Fibroblast of skin of back (primary cell): Measurements from ENCODE around the gene NUP54.

Experiments used
- DNase-seq: peaks from one replicate; pipeline ENCODE4 v3.0.0-alpha.2; 2013

NUP54 gene

DNA sequence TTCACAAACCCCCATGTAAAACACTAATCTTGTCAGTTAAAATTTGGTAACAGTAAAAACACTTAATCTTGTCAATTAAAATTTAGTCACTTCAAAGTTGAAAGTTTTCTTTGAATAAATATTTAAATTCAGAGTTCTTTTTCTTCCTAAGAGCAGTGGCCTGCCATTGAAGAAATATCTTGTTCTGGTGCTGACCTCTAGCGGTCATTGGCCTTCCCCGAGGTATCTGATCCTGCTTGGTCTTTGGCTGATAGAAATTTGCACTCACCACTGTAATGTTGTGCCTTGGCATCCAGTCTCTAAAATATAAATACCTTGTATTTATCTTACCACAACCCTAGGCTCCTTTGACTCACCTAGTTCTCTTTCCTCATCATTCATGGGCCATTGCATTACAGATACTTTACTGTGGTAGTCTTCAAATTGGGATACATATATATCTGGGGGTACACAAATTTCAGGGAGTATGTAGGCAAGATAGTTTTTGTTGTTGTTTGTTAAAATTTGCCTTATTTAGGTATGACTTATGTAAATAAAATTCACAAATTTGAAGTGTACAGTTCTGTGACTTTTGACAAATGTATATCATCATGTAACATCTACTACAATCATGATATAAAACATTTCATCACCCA is 80.4 kb downstream of the NUP54 start:
- peak; percentile 69 for DNase-seq

- DNase-seq = no peak
These were observed 81.7 kb downstream of the NUP54 start for GRCh38 chr4:76066546-76066945.
